ENCODE measurements around the gene EIF4G1. TPM values are rescaled to one million over a fixed set of nuclear protein-coding genes. Genes with fewer than 3 reads are reported as not detected.

EIF4G1 gene
- total RNA-seq, 1 experiment from 2014 or later: 446 TPM

DNA sequence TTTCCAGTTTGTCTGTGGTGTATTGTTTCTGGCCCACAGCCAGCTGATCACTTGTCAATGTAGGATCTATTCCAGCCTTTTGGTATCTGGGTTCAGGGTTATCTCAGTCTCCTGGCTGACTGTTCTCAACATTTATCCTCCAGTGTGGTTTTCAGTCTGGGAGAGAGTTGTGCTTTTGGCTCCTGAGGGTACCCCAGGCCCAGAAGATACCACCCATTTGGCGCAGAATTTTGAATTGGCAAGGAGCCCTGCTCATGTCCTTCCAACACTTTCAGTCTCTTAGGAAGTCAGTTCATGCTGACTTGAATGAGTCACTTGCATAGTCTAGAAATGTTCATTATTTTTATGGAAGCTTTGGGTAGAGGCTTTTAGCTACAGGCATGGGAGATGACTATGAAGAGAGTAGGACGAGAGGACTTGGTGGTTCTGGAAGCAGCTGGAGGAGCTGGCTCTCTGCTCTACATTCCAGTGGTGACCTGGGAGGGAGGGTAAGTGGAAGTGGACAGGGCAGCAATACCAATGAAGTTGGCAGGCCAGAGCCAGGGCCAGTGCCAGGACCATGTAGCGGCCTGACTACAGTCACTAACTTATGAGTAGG is 54.3 kb downstream of the EIF4G1 start:
- DNase-seq (ENCODE audit: low spot score): peak; percentile 41

DNA sequence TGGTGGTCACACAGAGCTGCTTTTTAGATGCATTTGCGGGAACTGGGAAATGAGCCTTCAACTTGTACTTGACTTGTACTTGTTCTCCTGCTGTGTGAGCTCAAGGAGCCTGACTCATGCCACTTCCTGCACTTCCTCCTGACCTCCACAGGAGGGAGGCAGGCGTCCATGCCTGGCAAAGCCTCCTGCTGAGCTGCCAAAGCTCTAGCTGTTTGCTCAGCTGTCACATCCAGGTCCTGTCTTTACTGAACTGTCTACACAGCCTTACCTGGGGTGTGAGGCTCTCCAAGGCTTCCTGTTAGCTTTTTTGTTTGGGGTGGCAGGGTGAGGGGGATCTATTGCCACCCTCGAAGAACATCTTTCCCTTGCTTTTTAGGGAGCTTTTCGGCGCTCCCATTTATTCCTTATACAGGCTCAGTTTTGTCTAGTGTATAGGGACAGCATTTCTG is 57.2 kb downstream of the EIF4G1 start:
- peak; percentile 88 for DNase-seq (ENCODE audit: low spot score)

GRCh38 chr3:184372296-184372821 is 58.0 kb downstream of the EIF4G1 start:
- DNase-seq (ENCODE audit: low spot score): no peak

DNA sequence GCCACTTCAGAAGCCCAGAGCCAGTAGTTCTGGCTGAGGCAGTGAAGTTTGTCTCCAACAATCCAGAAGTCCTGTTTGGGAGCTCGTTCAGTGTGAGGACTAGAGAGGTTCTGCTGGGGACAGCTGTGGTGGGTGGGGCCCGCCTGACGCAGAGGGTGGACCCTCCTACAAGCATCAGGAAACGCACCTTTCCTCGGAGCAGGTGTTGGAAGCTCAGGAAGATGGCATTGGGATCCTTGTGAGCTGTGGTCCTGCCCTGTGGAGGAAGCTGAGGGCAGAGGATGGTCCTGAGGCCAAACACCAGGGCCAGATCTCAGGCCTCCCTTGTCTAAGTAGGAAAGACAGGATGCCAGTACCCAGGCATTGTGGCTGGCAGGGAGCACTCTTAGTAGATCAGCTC is 58.5 kb downstream of the EIF4G1 start:
- DNase-seq (ENCODE audit: low spot score): no peak

DNA sequence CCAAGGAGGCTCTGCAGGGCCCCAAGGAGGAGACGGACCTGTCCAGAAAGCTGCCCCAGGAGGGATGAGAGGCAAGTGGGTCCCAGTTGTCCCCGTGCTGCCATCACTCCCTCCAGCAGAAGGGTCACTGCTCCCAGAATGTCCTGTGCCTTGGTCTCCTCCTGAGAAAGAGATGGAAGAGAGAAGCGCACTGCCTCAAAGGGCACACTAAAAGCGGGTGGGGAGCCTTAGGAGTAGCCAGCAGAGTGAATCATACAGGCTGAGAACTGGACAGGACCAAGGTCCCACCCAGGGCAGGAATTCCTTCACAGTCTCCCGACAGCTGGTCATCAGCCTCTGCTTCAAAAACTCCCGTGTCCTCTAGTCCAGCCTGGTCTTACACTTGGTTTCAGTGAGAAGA is 59.0 kb downstream of the EIF4G1 start:
- DNase-seq (ENCODE audit: low spot score): peak; percentile 75

DNA sequence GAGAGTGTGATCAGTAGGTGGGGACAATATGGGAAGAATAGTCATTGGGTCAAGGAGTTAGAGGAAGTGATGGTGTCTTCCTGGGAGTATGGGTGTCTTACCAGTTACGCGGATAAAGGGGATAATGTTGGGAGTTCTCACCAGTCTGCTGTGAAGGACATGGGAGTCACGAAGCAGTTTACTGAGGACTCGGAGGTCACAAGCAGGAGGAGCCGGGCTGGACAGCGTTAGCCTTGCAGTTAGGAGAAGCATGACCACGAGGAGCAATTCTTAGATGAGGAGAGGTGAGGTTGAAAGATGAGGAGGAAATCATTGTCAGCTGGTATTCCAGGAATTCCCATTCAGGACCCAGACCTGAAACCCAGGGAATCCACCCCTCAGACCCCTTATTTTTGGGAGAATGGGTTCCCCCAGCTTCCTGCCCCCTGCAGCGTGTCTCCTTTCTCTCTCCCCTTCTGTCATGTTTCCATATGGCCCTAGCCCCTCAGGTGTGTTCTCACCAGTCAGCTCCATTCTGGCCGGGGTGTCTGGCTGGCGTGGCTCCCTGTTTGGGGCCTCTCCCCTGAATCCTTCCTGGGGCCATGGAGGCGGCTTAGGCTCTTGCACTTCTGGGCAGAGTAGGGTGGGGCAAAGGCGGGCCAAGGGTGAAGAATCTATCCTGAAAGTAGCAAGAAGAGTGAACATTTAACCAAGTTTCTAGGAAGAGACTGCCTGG is 61.5 kb downstream of the EIF4G1 start:
- DNase-seq (ENCODE audit: low spot score): no peak

DNA sequence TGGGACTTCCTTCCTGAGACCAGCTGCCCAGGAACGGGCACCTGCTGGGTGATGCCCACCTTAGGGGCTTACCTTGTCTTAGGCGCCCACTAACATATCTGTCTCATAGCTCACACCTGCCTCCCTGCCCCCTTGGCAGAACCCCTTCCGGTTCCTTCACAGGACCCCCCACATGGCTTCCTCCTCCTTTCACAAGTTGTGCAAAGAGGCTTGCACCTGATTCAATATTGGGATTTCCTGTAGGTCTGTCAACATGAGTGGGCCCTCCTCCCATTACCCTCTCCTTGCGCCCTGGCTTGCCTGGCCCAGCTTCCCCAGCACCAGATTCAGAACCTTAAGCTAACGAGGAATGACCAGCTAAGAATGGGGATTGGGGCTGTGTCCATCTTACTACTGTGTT is 63.0 kb downstream of the EIF4G1 start:
- no peak for DNase-seq (ENCODE audit: low spot score)

- no peak for DNase-seq (ENCODE audit: low spot score)
Measured at GRCh38 chr3:184377882-184378445, 63.6 kb downstream of the EIF4G1 start, which contains the start of gene THPO. Gene THPO (minus strand): TSS chr3:184378207. CDS start chr3:184376259, 1,948 bp downstream.

DNA sequence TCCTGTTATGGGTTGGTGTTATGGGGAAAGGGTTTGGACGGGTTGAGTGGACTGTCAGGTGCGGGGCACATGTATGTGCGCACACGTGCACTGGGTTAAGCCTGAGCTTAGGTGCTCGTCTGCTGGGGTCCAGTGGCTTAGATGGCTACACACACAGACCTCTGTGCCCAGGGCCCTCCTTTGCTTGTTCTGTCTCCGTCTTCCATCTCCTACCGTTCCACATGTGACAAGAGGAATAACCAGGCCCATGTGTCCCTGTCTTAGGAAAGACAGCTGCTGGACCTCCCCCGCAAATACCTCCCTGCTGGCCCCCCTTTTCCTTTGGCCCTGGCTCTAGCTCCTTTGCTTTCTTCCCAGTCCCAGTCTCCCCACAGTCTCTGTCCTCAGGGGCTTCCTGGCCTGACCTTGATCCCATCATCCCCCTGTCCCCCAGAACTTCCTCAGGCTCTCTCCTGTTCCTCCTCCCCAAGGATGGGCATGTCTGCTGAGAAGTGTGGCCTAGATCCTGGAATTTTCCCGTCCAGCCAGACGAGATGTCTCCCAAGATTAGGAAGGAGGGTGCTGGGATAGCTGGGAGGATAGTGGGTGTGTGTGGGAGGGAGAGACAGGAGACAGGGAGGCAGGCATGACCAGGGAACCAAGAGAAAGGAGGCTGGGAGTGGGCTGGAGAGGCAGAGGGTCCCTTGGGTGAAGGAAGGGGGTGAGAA is 64.4 kb downstream of the EIF4G1 start:
- no peak for DNase-seq (ENCODE audit: low spot score)

GRCh38 chr3:184379358-184380184 is 65.2 kb downstream of the EIF4G1 start, which contains the start of gene CHRD:
Gene CHRD (plus strand): TSS chr3:184380054. CDS start chr3:184380319, 265 bp downstream.
- no peak for DNase-seq (ENCODE audit: low spot score)

- no peak for DNase-seq (ENCODE audit: low spot score)
Measured at GRCh38 chr3:184380185-184380626, 65.8 kb downstream of the EIF4G1 start.

- no peak for DNase-seq (ENCODE audit: low spot score)
Measured at GRCh38 chr3:184380627-184381260, 66.3 kb downstream of the EIF4G1 start.

DNA sequence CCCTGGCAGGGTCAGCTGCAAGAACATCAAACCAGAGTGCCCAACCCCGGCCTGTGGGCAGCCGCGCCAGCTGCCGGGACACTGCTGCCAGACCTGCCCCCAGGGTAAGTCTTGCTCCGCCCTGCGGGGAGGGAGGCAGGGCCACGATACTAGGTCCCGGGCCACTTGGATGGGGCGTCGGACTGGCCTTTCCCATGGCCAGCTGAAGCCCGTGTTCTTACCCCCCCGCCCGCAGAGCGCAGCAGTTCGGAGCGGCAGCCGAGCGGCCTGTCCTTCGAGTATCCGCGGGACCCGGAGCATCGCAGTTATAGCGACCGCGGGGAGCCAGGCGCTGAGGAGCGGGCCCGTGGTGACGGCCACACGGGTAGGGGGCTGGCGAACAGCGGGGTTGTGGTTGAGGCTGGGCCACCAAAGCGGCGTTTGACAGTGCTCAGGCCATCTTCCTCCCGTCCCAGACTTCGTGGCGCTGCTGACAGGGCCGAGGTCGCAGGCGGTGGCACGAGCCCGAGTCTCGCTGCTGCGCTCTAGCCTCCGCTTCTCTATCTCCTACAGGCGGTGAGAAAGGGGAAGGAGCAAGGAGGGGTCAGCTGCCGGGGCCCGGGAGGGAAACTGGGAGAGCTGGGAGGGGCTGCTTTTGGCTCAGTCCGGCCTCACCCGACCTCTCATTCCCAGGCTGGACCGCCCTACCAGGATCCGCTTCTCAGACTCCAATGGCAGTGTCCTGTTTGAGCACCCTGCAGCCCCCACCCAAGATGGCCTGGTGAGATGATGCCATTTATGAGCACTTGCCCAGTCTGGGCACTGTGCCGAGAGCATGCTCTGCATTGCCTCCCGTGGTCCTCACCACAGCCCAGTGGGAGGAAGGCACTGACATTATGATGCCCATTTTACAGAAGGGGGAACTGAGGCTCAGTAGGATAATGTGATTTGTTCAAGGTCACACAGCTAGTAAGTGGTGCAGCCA is 67.1 kb downstream of the EIF4G1 start:
- no peak for DNase-seq (ENCODE audit: low spot score)

DNA sequence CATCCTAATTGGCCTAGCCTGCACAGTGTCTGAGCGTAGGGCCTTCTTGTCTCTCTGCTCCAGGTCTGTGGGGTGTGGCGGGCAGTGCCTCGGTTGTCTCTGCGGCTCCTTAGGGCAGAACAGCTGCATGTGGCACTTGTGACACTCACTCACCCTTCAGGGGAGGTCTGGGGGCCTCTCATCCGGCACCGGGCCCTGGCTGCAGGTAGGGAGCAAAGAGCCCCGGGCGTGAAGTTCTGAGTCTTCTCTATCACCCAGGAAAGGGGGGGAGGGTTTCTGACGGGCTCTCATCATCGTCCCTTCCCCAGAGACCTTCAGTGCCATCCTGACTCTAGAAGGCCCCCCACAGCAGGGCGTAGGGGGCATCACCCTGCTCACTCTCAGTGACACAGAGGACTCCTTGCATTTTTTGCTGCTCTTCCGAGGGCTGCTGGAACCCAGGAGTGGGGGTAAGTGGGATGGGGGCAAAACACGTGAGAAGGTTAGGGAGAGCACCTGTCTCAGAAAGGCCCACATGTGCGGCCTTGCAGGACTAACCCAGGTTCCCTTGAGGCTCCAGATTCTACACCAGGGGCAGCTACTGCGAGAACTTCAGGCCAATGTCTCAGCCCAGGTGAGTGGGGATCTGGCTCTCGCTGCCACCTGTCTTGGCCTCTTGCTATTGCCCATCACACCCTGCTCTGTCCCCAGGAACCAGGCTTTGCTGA is 68.1 kb downstream of the EIF4G1 start:
- DNase-seq (ENCODE audit: low spot score): no peak

DNA sequence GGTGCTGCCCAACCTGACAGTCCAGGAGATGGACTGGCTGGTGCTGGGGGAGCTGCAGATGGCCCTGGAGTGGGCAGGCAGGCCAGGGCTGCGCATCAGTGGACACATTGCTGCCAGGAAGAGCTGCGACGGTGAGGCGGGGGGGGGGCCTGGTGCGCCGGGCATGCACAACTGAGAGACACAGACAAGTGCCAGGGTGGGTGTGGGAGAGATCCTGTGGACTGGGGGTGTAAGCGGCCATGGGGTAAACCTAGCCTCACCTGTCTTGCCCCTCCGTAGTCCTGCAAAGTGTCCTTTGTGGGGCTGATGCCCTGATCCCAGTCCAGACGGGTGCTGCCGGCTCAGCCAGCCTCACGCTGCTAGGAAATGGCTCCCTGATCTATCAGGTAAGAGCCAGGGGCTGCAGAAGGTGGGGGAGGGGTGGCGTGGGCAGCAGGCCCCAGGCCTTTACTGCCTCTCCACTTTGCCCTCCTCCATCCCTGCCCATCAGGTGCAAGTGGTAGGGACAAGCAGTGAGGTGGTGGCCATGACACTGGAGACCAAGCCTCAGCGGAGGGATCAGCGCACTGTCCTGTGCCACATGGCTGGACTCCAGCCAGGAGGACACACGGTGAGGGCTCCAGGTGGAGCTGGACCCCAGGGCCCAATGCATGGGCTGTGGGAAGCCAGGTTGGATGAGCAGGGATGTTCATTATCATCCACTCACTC is 68.8 kb downstream of the EIF4G1 start:
- no peak for DNase-seq (ENCODE audit: low spot score)

DNA sequence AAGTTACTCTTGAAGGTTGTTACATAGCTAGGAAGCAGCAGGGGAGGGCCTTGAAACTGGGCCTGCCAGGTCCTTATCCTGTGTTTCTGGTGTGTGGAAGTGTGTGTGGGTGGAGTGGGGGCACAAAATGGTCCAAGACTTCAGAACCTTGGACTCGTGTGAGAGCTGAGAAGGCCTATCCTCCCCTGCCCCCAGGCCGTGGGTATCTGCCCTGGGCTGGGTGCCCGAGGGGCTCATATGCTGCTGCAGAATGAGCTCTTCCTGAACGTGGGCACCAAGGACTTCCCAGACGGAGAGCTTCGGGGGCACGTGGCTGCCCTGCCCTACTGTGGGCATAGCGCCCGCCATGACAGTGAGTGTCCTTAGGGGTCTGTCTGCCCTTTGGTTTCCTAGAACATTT is 69.9 kb downstream of the EIF4G1 start:
- DNase-seq (ENCODE audit: low spot score): no peak

Data from A172 (cell line).